ENCODE measurements around the gene LUZP1.

LUZP1 gene

GRCh38 chr1:23215291-23215690 lies 46.6 kb upstream of the LUZP1 start:
- DNase-seq: no peak
- in situ Hi-C loops (cut with HindIII; ENCODE audit: low pct_ligation_motif_present, low sequenced_read_pairs): no loop called here
- H3K4me3 ChIP-seq (ENCODE audit: low read depth, low read length): no peak overlapping the region
- peaks cover 9% of the 10 kb centered on the region for H3K27me3 ChIP-seq (replicated peaks)
- no peak overlapping the region for H3K27ac ChIP-seq
- no peaks in the 10 kb centered on the region for H3K36me3 ChIP-seq (replicated peaks)
- TF ChIP-seq CTCF (IDR thresholded peaks at IDR 0.05; ENCODE audit: low read depth, low read length, missing control alignments): no peak

- Histone ChIP-seq H3K27me3 (replicated peaks) (peaks cover 9% of the 10 kb centered on the region), H3K4me3 (ENCODE audit: low read depth, low read length) (no peak overlapping the region), H3K27ac (no peak overlapping the region), H3K36me3 (replicated peaks) (no peaks in the 10 kb centered on the region)
- in situ Hi-C loops (cut with HindIII; ENCODE audit: low pct_ligation_motif_present, low sequenced_read_pairs): no loop called here
- DNase-seq: no peak
- no peak for TF ChIP-seq CTCF (IDR thresholded peaks at IDR 0.05; ENCODE audit: low read depth, low read length, missing control alignments)
Observed at GRCh38 chr1:23214640-23215039, 46.0 kb upstream of the LUZP1 start.

- DNase-seq: no peak
- Histone ChIP-seq H3K36me3 (replicated peaks) (no peaks in the 10 kb centered on the region), H3K27me3 (replicated peaks) (peaks cover 2% of the 10 kb centered on the region), H3K4me3 (ENCODE audit: low read depth, low read length) (no peak overlapping the region), H3K27ac (no peak overlapping the region)
- in situ Hi-C loops (cut with HindIII; ENCODE audit: low pct_ligation_motif_present, low sequenced_read_pairs): no loop called here
- TF ChIP-seq CTCF (IDR thresholded peaks at IDR 0.05; ENCODE audit: low read depth, low read length, missing control alignments): no peak
Observed at GRCh38 chr1:23211955-23212354, 43.3 kb upstream of the LUZP1 start.

- no peak overlapping the region for H3K27ac ChIP-seq
- H3K27me3 ChIP-seq (replicated peaks): no peaks in the 10 kb centered on the region
- no peak for TF ChIP-seq CTCF (IDR thresholded peaks at IDR 0.05; ENCODE audit: low read depth, low read length, missing control alignments)
- no peak for DNase-seq
- H3K36me3 ChIP-seq (replicated peaks): no peaks in the 10 kb centered on the region
- in situ Hi-C loops (cut with HindIII; ENCODE audit: low pct_ligation_motif_present, low sequenced_read_pairs): no loop called here
- H3K4me3 ChIP-seq (ENCODE audit: low read depth, low read length): no peak overlapping the region
Observed at GRCh38 chr1:23210963-23211362, 42.3 kb upstream of the LUZP1 start.

GRCh38 chr1:23210351-23210785 lies 41.7 kb upstream of the LUZP1 start:
- no peak overlapping the region for H3K27ac ChIP-seq
- no peaks in the 10 kb centered on the region for H3K27me3 ChIP-seq (replicated peaks)
- in situ Hi-C loops (cut with HindIII; ENCODE audit: low pct_ligation_motif_present, low sequenced_read_pairs): no loop called here
- no peak for DNase-seq
- peak; percentile 51 for TF ChIP-seq CTCF (IDR thresholded peaks at IDR 0.05; ENCODE audit: low read depth, low read length, missing control alignments)
- no peaks in the 10 kb centered on the region for H3K36me3 ChIP-seq (replicated peaks)
- H3K4me3 ChIP-seq (ENCODE audit: low read depth, low read length): no peak overlapping the region

- H3K27ac ChIP-seq: no peak overlapping the region
- in situ Hi-C loops (cut with HindIII; ENCODE audit: low pct_ligation_motif_present, low sequenced_read_pairs): no loop called here
- H3K27me3 ChIP-seq (replicated peaks): no peaks in the 10 kb centered on the region
- no peak overlapping the region for H3K4me3 ChIP-seq (ENCODE audit: low read depth, low read length)
- no peak for DNase-seq
- TF ChIP-seq CTCF (IDR thresholded peaks at IDR 0.05; ENCODE audit: low read depth, low read length, missing control alignments): no peak
- no peaks in the 10 kb centered on the region for H3K36me3 ChIP-seq (replicated peaks)
Observed at GRCh38 chr1:23209770-23210169, 41.1 kb upstream of the LUZP1 start.
